ENCODE data around the gene C1S.

The C1S gene

GRCh38 chr12:7059780-7060179 is 738 bp upstream of the C1S start:
- H3K4me3 ChIP-seq (ENCODE audit: low read depth, low read length), result no peak overlapping the region
- DNase-seq (ENCODE audit: low read depth), result no peak
- TF ChIP-seq CTCF (conservative IDR thresholded peaks at IDR 0.05; ENCODE audit: low read depth, low read length), result no peak

- DNase-seq (ENCODE audit: low read depth), result no peak
- TF ChIP-seq CTCF (conservative IDR thresholded peaks at IDR 0.05; ENCODE audit: low read depth, low read length), result peak; percentile 8
- H3K4me3 ChIP-seq (ENCODE audit: low read depth, low read length), result peak overlapping the region; percentile 57
These were observed 620 bp downstream of the C1S start for GRCh38 chr12:7061138-7061537.

GRCh38 chr12:7061596-7061995 is 1.1 kb downstream of the C1S start:
- DNase-seq (ENCODE audit: low read depth), result no peak
- TF ChIP-seq CTCF (conservative IDR thresholded peaks at IDR 0.05; ENCODE audit: low read depth, low read length), result no peak
- peak overlapping the region; percentile 57 for H3K4me3 ChIP-seq (ENCODE audit: low read depth, low read length)

- DNase-seq (ENCODE audit: low read depth), result no peak
- no peak for TF ChIP-seq CTCF (conservative IDR thresholded peaks at IDR 0.05; ENCODE audit: low read depth, low read length)
- no peak overlapping the region for H3K4me3 ChIP-seq (ENCODE audit: low read depth, low read length)
These were observed 4.0 kb downstream of the C1S start for GRCh38 chr12:7064516-7064915.

GRCh38 chr12:7065073-7065623 is 4.6 kb downstream of the C1S start:
- H3K4me3 ChIP-seq (ENCODE audit: low read depth, low read length), result no peak overlapping the region
- DNase-seq (ENCODE audit: low read depth), result no peak
- no peak for TF ChIP-seq CTCF (conservative IDR thresholded peaks at IDR 0.05; ENCODE audit: low read depth, low read length)

- no peak overlapping the region for H3K4me3 ChIP-seq (ENCODE audit: low read depth, low read length)
- no peak for TF ChIP-seq CTCF (conservative IDR thresholded peaks at IDR 0.05; ENCODE audit: low read depth, low read length)
- DNase-seq (ENCODE audit: low read depth), result no peak
These were observed 6.1 kb downstream of the C1S start for GRCh38 chr12:7066596-7066995.

GRCh38 chr12:7067096-7067495 is 6.6 kb downstream of the C1S start:
- DNase-seq (ENCODE audit: low read depth), result no peak
- H3K4me3 ChIP-seq (ENCODE audit: low read depth, low read length), result no peak overlapping the region
- no peak for TF ChIP-seq CTCF (conservative IDR thresholded peaks at IDR 0.05; ENCODE audit: low read depth, low read length)
